ENCODE measurements around the gene HMGCL. TPM values are rescaled to one million over a fixed set of nuclear protein-coding genes. Genes with fewer than 3 reads are reported as not detected.
"Not testable (repeated sequence)": the region's sequence is repeated elsewhere in the genome, so short reads cannot be mapped to it uniquely, and the experiment has no call there.

The HMGCL gene
- polyA plus RNA-seq, 4 donors, result 52.2 to 105 (median 85.8) TPM

GRCh38 chr1:23864801-23865542 is 39.7 kb upstream of the HMGCL start:
- 94 to 97% (median 96%) methylated on average over 13 of the region's 13 CpGs for WGBS, 3 donors
- no peak for FAIRE-seq

DNA sequence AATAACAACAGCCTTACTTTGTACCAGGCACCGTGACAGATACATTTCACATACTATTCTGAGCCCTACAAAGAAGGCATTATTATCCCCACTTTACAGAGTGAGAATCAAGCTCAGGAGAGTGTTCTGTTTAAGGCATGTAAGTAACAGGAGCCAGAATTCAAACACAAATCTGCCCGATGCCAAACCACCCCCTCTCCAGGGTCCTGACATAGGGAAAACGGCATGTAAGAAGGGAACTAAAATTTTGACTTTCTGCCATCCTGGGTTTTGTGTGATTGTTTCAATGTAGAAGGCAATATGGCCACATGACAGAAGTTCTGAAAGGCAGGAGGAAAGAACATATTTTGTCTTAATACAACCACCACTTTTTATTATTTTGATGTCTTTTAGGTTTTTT is 37.4 kb upstream of the HMGCL start:
- Histone ChIP-seq H3K9me3 (ENCODE audit: control insufficient read depth in 2 of 2, insufficient read depth in 1 of 2, low read depth in 1 of 2, low read length in 1 of 2) (no peaks in the 10 kb centered on the region), H3K4me3 (ENCODE audit: low read depth in 1 of 3, low read length in 3 of 3) (no peak overlapping the region), H3K27me3 (ENCODE audit: control insufficient read depth in 3 of 3, insufficient read depth in 3 of 3, low read length in 3 of 3) (no peaks in the 10 kb centered on the region), H3K27ac (ENCODE audit: low read depth in 1 of 3, low read length in 2 of 3) (no peak overlapping the region), H3K4me1 (ENCODE audit: control insufficient read depth in 3 of 3, insufficient read depth in 2 of 3, low read depth in 1 of 3, low read length in 2 of 3) (peaks cover 3 to 12% (median 3%) of the 10 kb centered on the region in 3 donors), H3K36me3 (ENCODE audit: control insufficient read depth in 3 of 3, insufficient read depth in 2 of 3, low read depth in 1 of 3, low read length in 3 of 3) (peaks cover 3 to 38% (median 18%) of the 10 kb centered on the region in 3 donors)
- 77 to 94% (median 90%) methylated on average over 3 of the region's 3 CpGs for WGBS, 3 donors
- no peak for FAIRE-seq
- DNase-seq, result no peak

More at GRCh38 chr1:23864801-23865542, 39.7 kb upstream of the HMGCL start:
- H3K4me3 ChIP-seq (ENCODE audit: low read depth in 1 of 3, low read length in 3 of 3), result no peak overlapping the region
- no peak for DNase-seq
- peaks cover 0 to 24% (median 10%) of the 10 kb centered on the region in 3 donors for H3K36me3 ChIP-seq (ENCODE audit: control insufficient read depth in 3 of 3, insufficient read depth in 2 of 3, low read depth in 1 of 3, low read length in 3 of 3)
- H3K27ac ChIP-seq (ENCODE audit: low read depth in 1 of 3, low read length in 2 of 3), result no peak overlapping the region
- H3K9me3 ChIP-seq (ENCODE audit: control insufficient read depth in 2 of 2, insufficient read depth in 1 of 2, low read depth in 1 of 2, low read length in 1 of 2), result no peaks in the 10 kb centered on the region
- H3K27me3 ChIP-seq (ENCODE audit: control insufficient read depth in 3 of 3, insufficient read depth in 3 of 3, low read length in 3 of 3), result peaks cover 0 to 4% (median 0%) of the 10 kb centered on the region in 3 donors
- H3K4me1 ChIP-seq (ENCODE audit: control insufficient read depth in 3 of 3, insufficient read depth in 2 of 3, low read depth in 1 of 3, low read length in 2 of 3), result peaks cover 3 to 16% (median 3%) of the 10 kb centered on the region in 3 donors

DNA sequence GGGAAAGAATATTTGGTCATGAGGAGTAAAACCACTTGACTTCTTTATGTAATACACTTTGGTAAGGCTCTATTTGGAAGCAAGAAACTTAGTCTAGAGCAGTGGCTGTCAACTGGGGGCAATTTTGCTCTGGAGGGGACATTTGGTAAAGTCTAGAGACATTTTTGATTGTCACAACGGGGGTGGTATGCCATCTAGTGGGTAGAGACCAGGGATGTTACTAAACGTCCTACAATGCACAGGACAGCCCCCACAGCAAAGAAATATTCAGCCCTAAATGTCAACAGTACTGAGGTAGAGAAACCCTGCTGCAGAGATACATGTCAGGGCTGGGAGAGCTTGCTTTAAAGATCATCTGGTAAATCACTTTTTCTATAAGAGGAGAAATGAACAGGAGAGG is 29.3 kb upstream of the HMGCL start:
- H3K36me3 ChIP-seq (ENCODE audit: control insufficient read depth in 3 of 3, insufficient read depth in 2 of 3, low read depth in 1 of 3, low read length in 3 of 3), result peaks cover 7 to 31% (median 14%) of the 10 kb centered on the region in 3 donors
- FAIRE-seq, result no peak

GRCh38 chr1:23853124-23853523 is 27.9 kb upstream of the HMGCL start:
- not testable (repeated sequence) for FAIRE-seq; H3K4me1 ChIP-seq (ENCODE audit: control insufficient read depth in 3 of 3, insufficient read depth in 2 of 3, low read depth in 1 of 3, low read length in 2 of 3); H3K27me3 ChIP-seq (ENCODE audit: control insufficient read depth in 3 of 3, insufficient read depth in 3 of 3, low read length in 3 of 3); H3K27ac ChIP-seq (ENCODE audit: low read depth in 1 of 3, low read length in 2 of 3); DNase-seq; H3K9me3 ChIP-seq (ENCODE audit: control insufficient read depth in 2 of 2, insufficient read depth in 1 of 2, low read depth in 1 of 2, low read length in 1 of 2); H3K4me3 ChIP-seq (ENCODE audit: low read depth in 1 of 3, low read length in 3 of 3)
- peaks cover 4 to 31% (median 11%) of the 10 kb centered on the region in 3 donors for H3K36me3 ChIP-seq (ENCODE audit: control insufficient read depth in 3 of 3, insufficient read depth in 2 of 3, low read depth in 1 of 3, low read length in 3 of 3)
- WGBS, 3 donors, result 93 to 98% (median 94%) methylated on average over 8 to 26 of the region's 34 CpGs

More for the DNA sequence above, 29.3 kb upstream of the HMGCL start:
- no peak overlapping the region for H3K4me3 ChIP-seq (ENCODE audit: low read depth in 1 of 3, low read length in 3 of 3)
- WGBS, 3 donors, result 48 to 59% (median 58%) methylated on average over 2 of the region's 2 CpGs
- no peak overlapping the region for H3K27ac ChIP-seq (ENCODE audit: low read depth in 1 of 3, low read length in 2 of 3)
- H3K9me3 ChIP-seq (ENCODE audit: control insufficient read depth in 2 of 2, insufficient read depth in 1 of 2, low read depth in 1 of 2, low read length in 1 of 2), result peaks cover 0 to 4% of the 10 kb centered on the region in 2 donors
- no peak for DNase-seq
- H3K27me3 ChIP-seq (ENCODE audit: control insufficient read depth in 3 of 3, insufficient read depth in 3 of 3, low read length in 3 of 3), result no peaks in the 10 kb centered on the region
- H3K4me1 ChIP-seq (ENCODE audit: control insufficient read depth in 3 of 3, insufficient read depth in 2 of 3, low read depth in 1 of 3, low read length in 2 of 3), result no peaks in the 10 kb centered on the region

GRCh38 chr1:23851406-23851805 is 26.2 kb upstream of the HMGCL start:
- H3K4me3 ChIP-seq (ENCODE audit: low read depth in 1 of 3, low read length in 3 of 3); H3K27ac ChIP-seq (ENCODE audit: low read depth in 1 of 3, low read length in 2 of 3); H3K4me1 ChIP-seq (ENCODE audit: control insufficient read depth in 3 of 3, insufficient read depth in 2 of 3, low read depth in 1 of 3, low read length in 2 of 3); H3K27me3 ChIP-seq (ENCODE audit: control insufficient read depth in 3 of 3, insufficient read depth in 3 of 3, low read length in 3 of 3); DNase-seq; FAIRE-seq: not testable (repeated sequence)
- Histone ChIP-seq H3K36me3 (ENCODE audit: control insufficient read depth in 3 of 3, insufficient read depth in 2 of 3, low read depth in 1 of 3, low read length in 3 of 3) (peaks cover 4 to 34% (median 13%) of the 10 kb centered on the region in 3 donors), H3K9me3 (ENCODE audit: control insufficient read depth in 2 of 2, insufficient read depth in 1 of 2, low read depth in 1 of 2, low read length in 1 of 2) (peaks cover 0 to 14% of the 10 kb centered on the region in 2 donors)

DNA sequence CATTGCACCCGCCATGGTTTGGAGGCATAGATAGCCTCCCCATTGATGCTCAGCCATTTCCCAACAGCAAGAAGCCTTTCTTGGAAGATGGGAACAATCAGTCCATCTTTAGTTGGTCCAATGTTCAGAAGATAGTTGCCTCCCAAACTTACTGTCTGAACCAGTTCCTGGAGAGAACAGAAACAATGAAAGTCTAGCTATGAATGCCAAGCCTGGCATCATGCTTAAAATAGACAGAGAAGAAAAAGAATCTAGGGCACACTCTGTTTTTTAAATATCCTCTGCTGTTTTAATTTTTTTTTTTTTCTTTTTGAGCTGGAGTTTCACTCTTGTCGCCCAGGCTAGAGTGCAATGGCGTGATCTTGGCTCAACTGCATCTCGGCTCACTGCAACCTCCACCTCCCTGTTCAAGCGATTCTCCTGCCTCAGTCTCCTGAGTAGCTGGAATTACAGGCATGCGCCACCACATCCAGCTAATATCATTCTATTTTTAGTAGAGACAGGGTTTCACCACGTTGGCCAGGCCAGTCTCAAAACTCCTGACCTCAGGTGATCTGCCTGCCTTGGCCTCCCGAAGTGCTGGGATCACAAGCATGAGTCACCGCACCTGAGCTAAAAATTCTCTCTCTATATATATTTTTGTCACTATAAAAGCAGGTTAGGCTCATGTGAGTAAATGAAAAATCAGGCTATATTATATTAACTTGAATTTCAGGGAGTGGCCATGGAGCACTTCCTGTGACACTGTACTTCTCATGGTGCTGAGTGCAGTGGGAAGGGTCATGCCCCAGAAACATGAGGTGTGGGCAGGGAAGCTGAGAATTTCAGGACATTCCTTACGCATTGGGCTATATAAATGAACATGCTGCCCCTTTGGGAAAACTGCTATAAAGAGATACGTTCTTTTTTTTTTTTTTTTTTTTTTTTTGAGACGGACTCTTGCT is 23.7 kb upstream of the HMGCL start:
- Histone ChIP-seq H3K36me3 (ENCODE audit: control insufficient read depth in 3 of 3, insufficient read depth in 2 of 3, low read depth in 1 of 3, low read length in 3 of 3) (peaks cover 0 to 33% (median 13%) of the 10 kb centered on the region in 3 donors), H3K4me1 (ENCODE audit: control insufficient read depth in 3 of 3, insufficient read depth in 2 of 3, low read depth in 1 of 3, low read length in 2 of 3) (no peaks in the 10 kb centered on the region), H3K27ac (ENCODE audit: low read depth in 1 of 3, low read length in 2 of 3) (no peak overlapping the region), H3K9me3 (ENCODE audit: control insufficient read depth in 2 of 2, insufficient read depth in 1 of 2, low read depth in 1 of 2, low read length in 1 of 2) (peaks cover 0 to 14% of the 10 kb centered on the region in 2 donors), H3K27me3 (ENCODE audit: control insufficient read depth in 3 of 3, insufficient read depth in 3 of 3, low read length in 3 of 3) (no peaks in the 10 kb centered on the region), H3K4me3 (ENCODE audit: low read depth in 1 of 3, low read length in 3 of 3) (no peak overlapping the region)
- 91 to 95% (median 91%) methylated on average over 11 to 12 of the region's 12 CpGs for WGBS, 3 donors
- FAIRE-seq (no peak), DNase-seq (no peak)

- not testable (repeated sequence) for DNase-seq; H3K4me1 ChIP-seq (ENCODE audit: control insufficient read depth in 3 of 3, insufficient read depth in 2 of 3, low read depth in 1 of 3, low read length in 2 of 3); H3K27me3 ChIP-seq (ENCODE audit: control insufficient read depth in 3 of 3, insufficient read depth in 3 of 3, low read length in 3 of 3); FAIRE-seq; H3K4me3 ChIP-seq (ENCODE audit: low read depth in 1 of 3, low read length in 3 of 3); H3K27ac ChIP-seq (ENCODE audit: low read depth in 1 of 3, low read length in 2 of 3)
- 100% methylated on average over 2 of the region's 2 CpGs for WGBS, 3 donors
- peaks cover 0 to 35% (median 13%) of the 10 kb centered on the region in 3 donors for H3K36me3 ChIP-seq (ENCODE audit: control insufficient read depth in 3 of 3, insufficient read depth in 2 of 3, low read depth in 1 of 3, low read length in 3 of 3)
- peaks cover 0 to 14% of the 10 kb centered on the region in 2 donors for H3K9me3 ChIP-seq (ENCODE audit: control insufficient read depth in 2 of 2, insufficient read depth in 1 of 2, low read depth in 1 of 2, low read length in 1 of 2)
Measured at GRCh38 chr1:23847482-23848095, 22.4 kb upstream of the HMGCL start.

GRCh38 chr1:23845163-23845562 is 19.9 kb upstream of the HMGCL start:
- Histone ChIP-seq H3K36me3 (ENCODE audit: control insufficient read depth in 3 of 3, insufficient read depth in 2 of 3, low read depth in 1 of 3, low read length in 3 of 3) (peaks cover 0 to 30% (median 13%) of the 10 kb centered on the region in 3 donors), H3K27me3 (ENCODE audit: control insufficient read depth in 3 of 3, insufficient read depth in 3 of 3, low read length in 3 of 3) (peaks cover 0 to 2% (median 0%) of the 10 kb centered on the region in 3 donors), H3K27ac (ENCODE audit: low read depth in 1 of 3, low read length in 2 of 3) (no peak overlapping the region), H3K9me3 (ENCODE audit: control insufficient read depth in 2 of 2, insufficient read depth in 1 of 2, low read depth in 1 of 2, low read length in 1 of 2) (peaks cover 0 to 10% of the 10 kb centered on the region in 2 donors), H3K4me3 (ENCODE audit: low read depth in 1 of 3, low read length in 3 of 3) (no peak overlapping the region), H3K4me1 (ENCODE audit: control insufficient read depth in 3 of 3, insufficient read depth in 2 of 3, low read depth in 1 of 3, low read length in 2 of 3) (no peaks in the 10 kb centered on the region)
- FAIRE-seq (no peak), DNase-seq (no peak)
- 94 to 98% (median 98%) methylated on average over 2 of the region's 2 CpGs for WGBS, 3 donors
